Measurements from ENCODE around the gene KIF26B. TPM values are rescaled to one million over a fixed set of nuclear protein-coding genes. Genes with fewer than 3 reads are reported as not detected.

Gene KIF26B
- polyA plus RNA-seq, 1 donor from 2014 or later: 6.3 TPM

DNA sequence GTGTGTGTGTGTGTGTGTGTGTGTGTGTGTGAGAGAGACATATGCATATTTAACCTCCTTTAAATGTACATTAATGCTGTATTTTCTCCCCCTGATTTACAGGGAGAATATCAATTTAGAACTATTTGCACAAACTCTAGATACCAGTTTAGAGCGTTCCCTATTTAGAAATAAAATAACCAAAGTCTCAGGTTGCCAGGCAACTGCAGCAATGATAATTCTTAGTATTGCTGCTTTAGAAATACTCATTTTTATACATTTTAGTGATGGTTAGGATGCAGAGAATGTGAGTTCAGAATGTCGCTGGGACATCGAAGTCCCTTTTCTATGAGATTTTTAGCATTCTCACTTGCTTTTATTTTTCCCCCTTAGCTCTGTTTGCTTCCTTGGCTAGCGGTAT, 497.3 kb downstream of the KIF26B start:
- no peak for TF ChIP-seq EZH2 (IDR thresholded peaks at IDR 0.05; ENCODE audit: borderline replicate concordance, insufficient read depth, low read length, poor library complexity, severe bottlenecking)
- no peak for TF ChIP-seq TAF1 (IDR thresholded peaks at IDR 0.05; ENCODE audit: low read depth)
- TF ChIP-seq, protein P1, sequence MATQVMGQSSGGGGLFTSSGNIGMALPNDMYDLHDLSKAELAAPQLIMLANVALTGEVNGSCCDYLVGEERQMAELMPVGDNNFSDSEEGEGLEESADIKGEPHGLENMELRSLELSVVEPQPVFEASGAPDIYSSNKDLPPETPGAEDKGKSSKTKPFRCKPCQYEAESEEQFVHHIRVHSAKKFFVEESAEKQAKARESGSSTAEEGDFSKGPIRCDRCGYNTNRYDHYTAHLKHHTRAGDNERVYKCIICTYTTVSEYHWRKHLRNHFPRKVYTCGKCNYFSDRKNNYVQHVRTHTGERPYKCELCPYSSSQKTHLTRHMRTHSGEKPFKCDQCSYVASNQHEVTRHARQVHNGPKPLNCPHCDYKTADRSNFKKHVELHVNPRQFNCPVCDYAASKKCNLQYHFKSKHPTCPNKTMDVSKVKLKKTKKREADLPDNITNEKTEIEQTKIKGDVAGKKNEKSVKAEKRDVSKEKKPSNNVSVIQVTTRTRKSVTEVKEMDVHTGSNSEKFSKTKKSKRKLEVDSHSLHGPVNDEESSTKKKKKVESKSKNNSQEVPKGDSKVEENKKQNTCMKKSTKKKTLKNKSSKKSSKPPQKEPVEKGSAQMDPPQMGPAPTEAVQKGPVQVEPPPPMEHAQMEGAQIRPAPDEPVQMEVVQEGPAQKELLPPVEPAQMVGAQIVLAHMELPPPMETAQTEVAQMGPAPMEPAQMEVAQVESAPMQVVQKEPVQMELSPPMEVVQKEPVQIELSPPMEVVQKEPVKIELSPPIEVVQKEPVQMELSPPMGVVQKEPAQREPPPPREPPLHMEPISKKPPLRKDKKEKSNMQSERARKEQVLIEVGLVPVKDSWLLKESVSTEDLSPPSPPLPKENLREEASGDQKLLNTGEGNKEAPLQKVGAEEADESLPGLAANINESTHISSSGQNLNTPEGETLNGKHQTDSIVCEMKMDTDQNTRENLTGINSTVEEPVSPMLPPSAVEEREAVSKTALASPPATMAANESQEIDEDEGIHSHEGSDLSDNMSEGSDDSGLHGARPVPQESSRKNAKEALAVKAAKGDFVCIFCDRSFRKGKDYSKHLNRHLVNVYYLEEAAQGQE (IDR thresholded peaks at IDR 0.05; ENCODE audit: borderline replicate concordance): no peak
- no peak for TF ChIP-seq EP300 (conservative IDR thresholded peaks at IDR 0.05; ENCODE audit: poor library complexity, severe bottlenecking)
- TF ChIP-seq MXI1 (conservative IDR thresholded peaks at IDR 0.05; ENCODE audit: poor library complexity, severe bottlenecking): no peak
- TF ChIP-seq RAD21 (conservative IDR thresholded peaks at IDR 0.05): no peak
- TF ChIP-seq, protein P2, sequence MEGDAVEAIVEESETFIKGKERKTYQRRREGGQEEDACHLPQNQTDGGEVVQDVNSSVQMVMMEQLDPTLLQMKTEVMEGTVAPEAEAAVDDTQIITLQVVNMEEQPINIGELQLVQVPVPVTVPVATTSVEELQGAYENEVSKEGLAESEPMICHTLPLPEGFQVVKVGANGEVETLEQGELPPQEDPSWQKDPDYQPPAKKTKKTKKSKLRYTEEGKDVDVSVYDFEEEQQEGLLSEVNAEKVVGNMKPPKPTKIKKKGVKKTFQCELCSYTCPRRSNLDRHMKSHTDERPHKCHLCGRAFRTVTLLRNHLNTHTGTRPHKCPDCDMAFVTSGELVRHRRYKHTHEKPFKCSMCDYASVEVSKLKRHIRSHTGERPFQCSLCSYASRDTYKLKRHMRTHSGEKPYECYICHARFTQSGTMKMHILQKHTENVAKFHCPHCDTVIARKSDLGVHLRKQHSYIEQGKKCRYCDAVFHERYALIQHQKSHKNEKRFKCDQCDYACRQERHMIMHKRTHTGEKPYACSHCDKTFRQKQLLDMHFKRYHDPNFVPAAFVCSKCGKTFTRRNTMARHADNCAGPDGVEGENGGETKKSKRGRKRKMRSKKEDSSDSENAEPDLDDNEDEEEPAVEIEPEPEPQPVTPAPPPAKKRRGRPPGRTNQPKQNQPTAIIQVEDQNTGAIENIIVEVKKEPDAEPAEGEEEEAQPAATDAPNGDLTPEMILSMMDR (IDR thresholded peaks at IDR 0.05; ENCODE audit: poor library complexity, severe bottlenecking): no peak
- TF ChIP-seq SMC3 (conservative IDR thresholded peaks at IDR 0.05; ENCODE audit: poor library complexity): no peak
- no peak for TF ChIP-seq POLR2AphosphoS5 (IDR thresholded peaks at IDR 0.05)
- Histone ChIP-seq H4K20me1 (ENCODE audit: insufficient read depth) (no peaks in the 10 kb centered on the region), H3K9ac (ENCODE audit: low read length) (no peak overlapping the region), H3K36me3 (ENCODE audit: insufficient read depth, low read length) (no peaks in the 10 kb centered on the region), H3K9me2 (ENCODE audit: insufficient read depth, low read length) (no peaks in the 10 kb centered on the region), H3K4me2 (ENCODE audit: low read length) (no peak overlapping the region), H3K9me3 (ENCODE audit: low read length) (no peaks in the 10 kb centered on the region), H3K4me3 (ENCODE audit: low read length) (no peak overlapping the region), H3K79me2 (replicated peaks; ENCODE audit: insufficient read depth, low read length) (no peaks in the 10 kb centered on the region), H3F3A (ENCODE audit: insufficient read depth, low read length, poor library complexity, severe bottlenecking) (no peaks in the 10 kb centered on the region), H2AFZ (ENCODE audit: low read depth, low read length) (no peak overlapping the region), H3K27me3 (ENCODE audit: insufficient read depth, low read depth, low read length) (no peaks in the 10 kb centered on the region), H3K27ac (ENCODE audit: low read length) (no peak overlapping the region)

DNA sequence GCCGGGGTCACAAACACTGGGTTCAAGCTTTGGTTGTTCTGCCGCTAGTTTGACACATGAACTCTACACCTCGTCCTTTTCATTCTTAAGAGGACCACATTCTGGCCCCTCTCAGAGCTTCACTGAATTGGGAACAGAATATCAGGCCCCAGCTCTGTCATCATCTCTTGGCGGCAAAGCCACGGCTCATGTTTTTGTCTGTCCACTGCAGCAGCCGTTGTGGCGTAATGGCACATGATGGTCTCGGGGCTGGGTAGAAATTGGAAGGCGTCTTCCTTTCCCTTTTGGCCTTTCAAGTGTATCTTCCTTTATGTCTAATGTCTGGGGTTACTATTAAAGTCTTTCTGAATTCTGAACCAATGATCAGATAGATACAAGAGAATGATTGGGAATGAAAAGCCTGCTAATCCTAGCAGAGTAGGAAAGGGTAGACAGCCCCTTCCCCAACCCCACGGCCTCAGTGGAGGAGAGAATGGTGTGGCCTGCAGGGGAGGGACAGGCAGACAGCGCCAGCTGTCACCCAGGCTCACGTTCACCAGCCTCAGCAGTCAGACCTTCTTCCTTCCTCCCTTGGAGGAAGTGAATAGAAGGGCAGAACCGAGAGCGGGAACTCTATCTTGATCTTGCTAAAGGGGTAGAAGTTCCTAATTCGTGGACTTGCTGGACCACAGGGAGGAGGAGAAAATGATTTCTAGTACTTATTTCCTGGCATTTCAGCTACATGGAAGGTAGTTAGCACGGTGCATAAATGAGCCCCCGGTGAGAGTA, 498.1 kb downstream of the KIF26B start:
- Histone ChIP-seq H3K9me2 (ENCODE audit: insufficient read depth, low read length) (no peaks in the 10 kb centered on the region), H3K4me3 (ENCODE audit: low read length) (no peak overlapping the region), H2AFZ (ENCODE audit: low read depth, low read length) (no peak overlapping the region), H3K9me3 (ENCODE audit: low read length) (no peaks in the 10 kb centered on the region), H4K20me1 (ENCODE audit: insufficient read depth) (no peaks in the 10 kb centered on the region), H3K9ac (ENCODE audit: low read length) (no peak overlapping the region), H3K79me2 (replicated peaks; ENCODE audit: insufficient read depth, low read length) (no peaks in the 10 kb centered on the region), H3K27me3 (ENCODE audit: insufficient read depth, low read depth, low read length) (no peaks in the 10 kb centered on the region), H3K36me3 (ENCODE audit: insufficient read depth, low read length) (no peaks in the 10 kb centered on the region), H3F3A (ENCODE audit: insufficient read depth, low read length, poor library complexity, severe bottlenecking) (no peaks in the 10 kb centered on the region), H3K27ac (ENCODE audit: low read length) (no peak overlapping the region), H3K4me2 (ENCODE audit: low read length) (no peak overlapping the region)
- TF ChIP-seq MXI1 (conservative IDR thresholded peaks at IDR 0.05; ENCODE audit: poor library complexity, severe bottlenecking) (no peak), EZH2 (IDR thresholded peaks at IDR 0.05; ENCODE audit: borderline replicate concordance, insufficient read depth, low read length, poor library complexity, severe bottlenecking) (no peak), SMC3 (conservative IDR thresholded peaks at IDR 0.05; ENCODE audit: poor library complexity) (no peak), EP300 (conservative IDR thresholded peaks at IDR 0.05; ENCODE audit: poor library complexity, severe bottlenecking) (no peak), POLR2AphosphoS5 (IDR thresholded peaks at IDR 0.05) (no peak)
- TF ChIP-seq, protein P2 (IDR thresholded peaks at IDR 0.05; ENCODE audit: poor library complexity, severe bottlenecking): no peak
- TF ChIP-seq, protein P1 (IDR thresholded peaks at IDR 0.05; ENCODE audit: borderline replicate concordance): no peak

All from neural cell (in vitro differentiated cells).